HepG2 (cell line): ENCODE measurements around the gene RRP8. TPM values are rescaled to one million over a fixed set of nuclear protein-coding genes. Genes with fewer than 3 reads are reported as not detected.

ENCODE experiments used
- ATAC-seq: fragments of 200-7000 bp; cut with Tn5 transposase; 3 replicates; pipeline ENCODE4 v1.9.1; 2020; ENCODE audit warnings: mild to moderate bottlenecking, moderate library complexity
- BruUV-seq: library from RNA; stranded (reverse); fragments of 400-500 nt; replicated peaks from 2 replicates; lab custom pipeline; 2021; lab: Mats Ljungman, UMichigan
- CTCF ChIA-PET: fragments of 300-600 bp; formaldehyde crosslinking; extraction: SDS; loops from one replicate; lab custom pipeline; 2021; ENCODE audit warnings: low total read pairs, inconsistent platforms, low intra/inter-chr PET ratio; lab: Yijun Ruan, JAX
- POLR2A ChIA-PET: fragments of 350-600 bp; sonication (Branson Sonifier 250); formaldehyde crosslinking; loops from one replicate; lab custom pipeline; 2020; ENCODE audit warnings: antibody characterized with exemption, inconsistent platforms; lab: Yijun Ruan, JAX
- DNase-seq: peaks from one replicate; pipeline ENCODE4 v3.0.0-alpha.2; 2015; ENCODE audit warnings: low spot score
- FAIRE-seq: peaks from 3 replicates; lab custom pipeline; 2011; peaks lifted over from hg19 to GRCh38; lab: Jason Lieb, UNC
- H2AFZ ChIP-seq: one replicate; pipeline ENCODE4 v1.6.1; 2011; ENCODE audit warnings: low read length, inconsistent platforms
- H3K27ac ChIP-seq: fragments of 300-600 bp; 3 replicates; pipeline ENCODE4 v1.8.0; 2011; ENCODE audit warnings: mixed run types, mild to moderate bottlenecking, mixed read lengths, low read length, inconsistent platforms; ENCODE audit not compliant: insufficient read depth; ENCODE audit errors: extremely low read length
- H3K27me3 ChIP-seq, 2 experiments: fragments of 200-600 bp in 1 of 2; 2 replicates in 1 of 2; 3 replicates in 1 of 2; pipeline versions ENCODE4 v1.6.0 to v1.8.0; 2011; ENCODE audit warnings: low read length in 2 of 2, mild to moderate bottlenecking in 2 of 2, moderate library complexity in 2 of 2, inconsistent platforms in 1 of 2; ENCODE audit not compliant: insufficient read depth in 2 of 2, control insufficient read depth in 1 of 2
- H3K36me3 ChIP-seq, 2 experiments: fragments of 200-600 bp in 1 of 2; replicated peaks in 1 of 2; 2 replicates in 1 of 2; 3 replicates in 1 of 2; pipeline versions ENCODE4 v1.5.1 to v1.8.0; 2011; ENCODE audit warnings: low read length in 2 of 2, inconsistent platforms in 1 of 2; ENCODE audit not compliant: insufficient read depth in 2 of 2, control insufficient read depth in 1 of 2
- H3K4me1 ChIP-seq: 2 replicates; pipeline ENCODE4 v1.5.1; 2012; ENCODE audit warnings: low read length, inconsistent platforms; ENCODE audit not compliant: insufficient read depth
- H3K4me2 ChIP-seq: 2 replicates; pipeline ENCODE4 v1.6.0; 2011; ENCODE audit warnings: low read depth, low read length, inconsistent platforms
- H3K4me3 ChIP-seq, 3 experiments: fragments of 200-600 bp in 1 of 3; sonication (generic), shearing (Covaris generic) in 1 of 3; replicated peaks in 1 of 3; 2 replicates each; pipeline ENCODE4 v1.5.1; 2011 to 2016; ENCODE audit warnings: low read length in 3 of 3, inconsistent platforms in 2 of 3, low read depth in 2 of 3, mild to moderate bottlenecking in 2 of 3, control low read depth in 1 of 3, mixed read lengths in 1 of 3; ENCODE audit not compliant: insufficient read depth in 1 of 3
- H3K79me2 ChIP-seq: one replicate; pipeline ENCODE4 v1.6.1; 2011; ENCODE audit warnings: low read length, inconsistent platforms; ENCODE audit not compliant: insufficient read depth
- H3K9ac ChIP-seq: 2 replicates; pipeline ENCODE4 v1.6.0; 2011; ENCODE audit warnings: mild to moderate bottlenecking, low read depth, low read length, inconsistent platforms; ENCODE audit not compliant: insufficient read depth
- H3K9me3 ChIP-seq: 2 replicates; pipeline ENCODE4 v1.5.1; 2012; ENCODE audit warnings: mild to moderate bottlenecking, low read length
- H4K20me1 ChIP-seq: 2 replicates; pipeline ENCODE4 v1.6.0; 2011; ENCODE audit warnings: inconsistent platforms, mild to moderate bottlenecking, low read length, moderate library complexity; ENCODE audit not compliant: insufficient read depth
- HNF4G ChIP-seq, 2 experiments: sonication (generic) in 1 of 2; formaldehyde crosslinking in 1 of 2; IDR thresholded peaks; 2 replicates each; pipeline versions ENCODE4 v1.4.0 to v1.6.1; 2011 to 2020; ENCODE audit warnings: borderline replicate concordance in 2 of 2, low read depth in 2 of 2, mild to moderate bottlenecking in 2 of 2, low read length in 1 of 2, missing genetic modification reagents in 1 of 2, moderate library complexity in 1 of 2
- MYC ChIP-seq: sonication (generic); formaldehyde crosslinking; IDR thresholded peaks from 2 replicates; pipeline ENCODE4 v1.9.0; 2021; ENCODE audit warnings: missing genetic modification reagents, borderline replicate concordance
- NBN ChIP-seq: fragments of 450-650 bp; conservative IDR thresholded peaks from 2 replicates; pipeline ENCODE4 v1.6.1; 2017
- SNRNP70 ChIP-seq: fragments of 200-400 bp; formaldehyde crosslinking; IDR thresholded peaks from 2 replicates; pipeline ENCODE4 v1.6.1; 2017; ENCODE audit warnings: mild to moderate bottlenecking, low read depth, low read length, moderate library complexity
- ZKSCAN8 ChIP-seq: IDR thresholded peaks from 2 replicates; pipeline ENCODE4 v1.6.1; 2016; ENCODE audit warnings: borderline replicate concordance, missing genetic modification reagents, missing compliant biosample characterization
- ZNF224 ChIP-seq: sonication (generic); formaldehyde crosslinking; IDR thresholded peaks from 2 replicates; pipeline ENCODE4 v1.5.0; 2020; ENCODE audit warnings: mild to moderate bottlenecking, missing genetic modification reagents
- ZNF577 ChIP-seq: sonication (generic); formaldehyde crosslinking; IDR thresholded peaks from 2 replicates; pipeline ENCODE4 v1.4.0; 2020; ENCODE audit warnings: mild to moderate bottlenecking, low read depth, missing genetic modification reagents, borderline replicate concordance
- ZNF619 ChIP-seq: sonication (generic); formaldehyde crosslinking; IDR thresholded peaks from 2 replicates; pipeline ENCODE4 v1.4.0; 2020; ENCODE audit warnings: mild to moderate bottlenecking, missing genetic modification reagents
- WGBS: methylation state at CpG from one replicate; pipeline ENCODE4 v1.1.6; 2017; ENCODE audit warnings: low lambda C conversion rate; 5-methylcytosine and 5-hydroxymethylcytosine counted together
- in situ Hi-C: cut with HindIII; loops from 2 replicates; pipeline ENCODE4 v1.10.0; 2017; ENCODE audit warnings: low pct_unique_long_range_greater_than_20kb; ENCODE audit not compliant: extremely low pct_ligation_motif_present
- intact Hi-C: fragments of 100-400 bp; cut with micrococcal nuclease; formaldehyde crosslinking; loops from one replicate; pipeline ENCODE4 v1.10.0; 2022; ENCODE audit not compliant: unreplicated experiment
- polyA plus RNA-seq, 8 experiments: library from polyadenylated mRNA; depleted of rRNA in 3 of 8; stranded (reverse) in 7 of 8; unstranded in 1 of 8; fragments of >200 nt; fragmentation: Illumina TruSeq in 4 of 8; extraction: Trizol in 4 of 8; gene quantifications; 2 replicates each; pipeline versions ENCODE4 v1.2.1 to v1.2.3, GENCODE V29; 2011 to 2016; ENCODE audit warnings: low read depth in 4 of 8, missing spikeins in 1 of 8, mixed read lengths in 1 of 8; ENCODE audit not compliant: insufficient read depth in 1 of 8
- total RNA-seq, 5 experiments: library from RNA; depleted of rRNA; stranded (reverse); fragments of >200 nt; fragmentation: Illumina TruSeq; extraction: Trizol; gene quantifications; 2 replicates each; pipeline ENCODE4 v1.2.3, GENCODE V29; 2016; ENCODE audit warnings: low read depth in 1 of 5
- TF ChIP-seq, protein P1 (sequence below): sonication (generic); formaldehyde crosslinking; IDR thresholded peaks from 2 replicates; pipeline ENCODE4 v1.8.0; 2022; ENCODE audit warnings: mild to moderate bottlenecking, missing genetic modification reagents, borderline replicate concordance
- TF ChIP-seq, protein P2 (sequence below): sonication (generic); formaldehyde crosslinking; IDR thresholded peaks from 2 replicates; pipeline ENCODE4 v1.5.1; 2020; ENCODE audit warnings: missing genetic modification reagents, mild to moderate bottlenecking, borderline replicate concordance
- TF ChIP-seq, protein P3 (sequence below): sonication (generic); formaldehyde crosslinking; IDR thresholded peaks from 2 replicates; pipeline ENCODE4 v1.4.0; 2020; ENCODE audit warnings: missing genetic modification reagents
- TF ChIP-seq, protein P4 (sequence below): sonication (generic); formaldehyde crosslinking; IDR thresholded peaks from 2 replicates; pipeline ENCODE4 v1.8.0; 2022; ENCODE audit warnings: missing genetic modification reagents, mild to moderate bottlenecking, borderline replicate concordance

The RRP8 gene
- total and polyA plus RNA-seq, 2 of the 13 experiments (the other 11 are each of a cell fraction or from before 2014, with no cell fraction given) = 7.2 to 21.6 TPM

DNA sequence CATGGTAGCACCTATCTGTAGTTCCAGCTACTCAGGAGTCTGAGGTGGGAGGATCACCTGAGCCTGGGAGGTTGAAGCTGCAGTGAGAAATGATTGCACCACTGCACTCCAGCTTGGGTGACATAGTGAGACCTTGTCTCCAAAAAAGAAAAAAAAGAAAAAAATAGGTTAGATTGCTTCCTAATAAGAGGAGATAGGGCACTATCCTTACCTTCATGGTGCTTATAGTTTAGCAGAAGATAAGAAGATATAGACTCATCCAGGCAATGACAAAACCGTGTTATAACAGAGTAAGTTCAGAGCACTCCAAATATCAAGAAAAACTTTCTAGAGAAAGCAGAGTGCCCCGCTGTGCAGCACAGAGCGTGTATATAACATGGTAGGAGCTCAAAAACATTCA lies 42.1 kb downstream of the RRP8 start (continued):
- TF ChIP-seq, protein P1, sequence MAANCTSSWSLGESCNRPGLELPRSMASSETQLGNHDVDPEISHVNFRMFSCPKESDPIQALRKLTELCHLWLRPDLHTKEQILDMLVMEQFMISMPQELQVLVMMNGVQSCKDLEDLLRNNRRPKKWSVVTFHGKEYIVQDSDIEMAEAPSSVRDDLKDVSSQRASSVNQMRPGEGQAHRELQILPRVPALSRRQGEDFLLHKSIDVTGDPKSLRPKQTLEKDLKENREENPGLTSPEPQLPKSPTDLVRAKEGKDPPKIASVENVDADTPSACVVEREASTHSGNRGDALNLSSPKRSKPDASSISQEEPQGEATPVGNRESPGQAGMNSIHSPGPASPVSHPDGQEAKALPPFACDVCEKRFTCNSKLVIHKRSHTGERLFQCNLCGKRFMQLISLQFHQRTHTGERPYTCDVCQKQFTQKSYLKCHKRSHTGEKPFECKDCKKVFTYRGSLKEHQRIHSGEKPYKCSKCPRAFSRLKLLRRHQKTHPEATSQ (CRISPR knock-in tag) = no peak
- TF ChIP-seq ZNF224 (CRISPR knock-in tag) (no peak), SNRNP70 (no peak), ZKSCAN8 (CRISPR knock-in tag) (no peak), HNF4G (IDR thresholded peaks at IDR 0.05; ENCODE audit: borderline replicate concordance, low read depth, low read length) (no peak), HNF4G (CRISPR knock-in tag; IDR thresholded peaks at IDR 0.05; ENCODE audit: borderline replicate concordance, low read depth) (no peak), MYC (CRISPR knock-in tag) (no peak)

DNA sequence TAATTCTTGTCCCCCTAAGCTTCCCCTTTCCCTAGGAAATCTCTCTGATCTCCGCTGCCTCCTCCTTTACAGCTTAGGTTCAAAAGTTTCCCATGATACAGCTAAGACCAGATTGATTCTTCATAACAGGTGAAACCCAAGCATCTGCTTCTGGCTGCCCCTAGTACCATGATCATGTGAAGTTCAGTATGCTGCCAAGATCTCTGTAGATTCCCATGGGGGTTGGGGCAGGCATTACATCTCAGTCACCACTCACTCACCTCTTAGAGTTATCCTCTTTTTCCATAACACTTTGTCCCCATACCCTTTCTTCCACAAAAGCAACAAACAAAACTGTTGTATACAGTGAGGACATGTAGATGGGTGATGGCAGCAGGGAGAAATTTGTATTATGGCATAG lies 44.0 kb downstream of the RRP8 start:
- 100% methylated on average over 1 of the region's 1 CpG for WGBS
- Histone ChIP-seq H2AFZ (no peak overlapping the region), H3K27me3 (no peaks in the 10 kb centered on the region), H3K4me2 (no peak overlapping the region), H3K4me3 (no peak overlapping the region), H3K9ac (no peak overlapping the region), H3K79me2 (no peaks in the 10 kb centered on the region), H3K36me3 (no peaks in the 10 kb centered on the region), H4K20me1 (no peaks in the 10 kb centered on the region), H3K9me3 (no peaks in the 10 kb centered on the region), H3K4me1 (no peaks in the 10 kb centered on the region), H3K27ac (no peak overlapping the region)
- no peak for DNase-seq
- intact Hi-C loops = no loop called here
- in situ Hi-C loops = no loop called here
- FAIRE-seq = no peak
- ATAC-seq = no peak
- CTCF ChIA-PET = no interaction called here
- TF ChIP-seq, protein P2, sequence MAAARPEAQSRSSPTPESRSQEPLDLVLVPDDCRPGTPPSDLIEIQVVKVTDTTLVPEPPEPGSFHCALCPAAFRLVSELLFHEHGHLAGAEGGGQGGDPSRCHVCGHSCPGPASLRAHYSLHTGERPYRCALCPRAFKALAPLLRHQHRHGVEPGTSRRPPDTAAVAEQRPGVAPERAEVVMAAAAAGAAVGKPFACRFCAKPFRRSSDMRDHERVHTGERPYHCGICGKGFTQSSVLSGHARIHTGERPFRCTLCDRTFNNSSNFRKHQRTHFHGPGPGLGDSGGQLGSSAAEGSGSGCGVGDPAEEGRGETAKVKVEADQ (CRISPR knock-in tag) = no peak
- TF ChIP-seq, protein P3, sequence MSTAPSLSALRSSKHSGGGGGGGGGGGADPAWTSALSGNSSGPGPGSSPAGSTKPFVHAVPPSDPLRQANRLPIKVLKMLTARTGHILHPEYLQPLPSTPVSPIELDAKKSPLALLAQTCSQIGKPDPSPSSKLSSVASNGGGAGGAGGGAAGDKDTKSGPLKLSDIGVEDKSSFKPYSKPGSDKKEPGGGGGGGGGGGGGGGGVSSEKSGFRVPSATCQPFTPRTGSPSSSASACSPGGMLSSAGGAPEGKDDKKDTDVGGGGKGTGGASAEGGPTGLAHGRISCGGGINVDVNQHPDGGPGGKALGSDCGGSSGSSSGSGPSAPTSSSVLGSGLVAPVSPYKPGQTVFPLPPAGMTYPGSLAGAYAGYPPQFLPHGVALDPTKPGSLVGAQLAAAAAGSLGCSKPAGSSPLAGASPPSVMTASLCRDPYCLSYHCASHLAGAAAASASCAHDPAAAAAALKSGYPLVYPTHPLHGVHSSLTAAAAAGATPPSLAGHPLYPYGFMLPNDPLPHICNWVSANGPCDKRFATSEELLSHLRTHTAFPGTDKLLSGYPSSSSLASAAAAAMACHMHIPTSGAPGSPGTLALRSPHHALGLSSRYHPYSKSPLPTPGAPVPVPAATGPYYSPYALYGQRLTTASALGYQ (CRISPR knock-in tag) = no peak
- TF ChIP-seq, protein P4, sequence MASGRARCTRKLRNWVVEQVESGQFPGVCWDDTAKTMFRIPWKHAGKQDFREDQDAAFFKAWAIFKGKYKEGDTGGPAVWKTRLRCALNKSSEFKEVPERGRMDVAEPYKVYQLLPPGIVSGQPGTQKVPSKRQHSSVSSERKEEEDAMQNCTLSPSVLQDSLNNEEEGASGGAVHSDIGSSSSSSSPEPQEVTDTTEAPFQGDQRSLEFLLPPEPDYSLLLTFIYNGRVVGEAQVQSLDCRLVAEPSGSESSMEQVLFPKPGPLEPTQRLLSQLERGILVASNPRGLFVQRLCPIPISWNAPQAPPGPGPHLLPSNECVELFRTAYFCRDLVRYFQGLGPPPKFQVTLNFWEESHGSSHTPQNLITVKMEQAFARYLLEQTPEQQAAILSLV (CRISPR knock-in tag) = no peak
- TF ChIP-seq ZNF619 = no peak
- TF ChIP-seq ZNF577 (CRISPR knock-in tag) = no peak
- TF ChIP-seq NBN = no peak
- POLR2A ChIA-PET = no interaction called here
- BruUV-seq = no TSS peak
